ENCODE measurements around the gene ADSS1. TPM values are rescaled to one million over a fixed set of nuclear protein-coding genes. Genes with fewer than 3 reads are reported as not detected.

The ADSS1 gene
- total RNA-seq, 4 donors from 2014 or later, result 2.8 to 12.4 (median 9.0) TPM

DNA sequence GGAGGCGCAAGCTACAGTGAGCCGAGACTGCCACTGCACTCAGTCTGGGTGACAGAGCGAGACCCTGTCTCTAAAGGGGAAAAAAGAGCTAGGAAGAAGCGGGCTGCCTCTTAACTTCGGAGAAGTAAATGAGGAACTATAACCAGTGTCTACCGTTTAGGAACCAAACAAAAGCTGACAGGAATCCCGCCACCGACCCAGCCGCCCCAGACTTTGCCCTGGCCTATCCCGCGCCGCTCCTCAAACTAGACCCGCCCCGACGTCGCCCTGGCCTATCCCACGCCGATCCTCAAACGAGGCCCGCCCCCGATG lies 28.4 kb downstream of the ADSS1 start:
- H3K9me3 ChIP-seq, result no peaks in the 10 kb centered on the region
- peaks cover 54% of the 10 kb centered on the region for H3K4me1 ChIP-seq
- WGBS, result 1% methylated on average over 20 of the region's 21 CpGs

DNA sequence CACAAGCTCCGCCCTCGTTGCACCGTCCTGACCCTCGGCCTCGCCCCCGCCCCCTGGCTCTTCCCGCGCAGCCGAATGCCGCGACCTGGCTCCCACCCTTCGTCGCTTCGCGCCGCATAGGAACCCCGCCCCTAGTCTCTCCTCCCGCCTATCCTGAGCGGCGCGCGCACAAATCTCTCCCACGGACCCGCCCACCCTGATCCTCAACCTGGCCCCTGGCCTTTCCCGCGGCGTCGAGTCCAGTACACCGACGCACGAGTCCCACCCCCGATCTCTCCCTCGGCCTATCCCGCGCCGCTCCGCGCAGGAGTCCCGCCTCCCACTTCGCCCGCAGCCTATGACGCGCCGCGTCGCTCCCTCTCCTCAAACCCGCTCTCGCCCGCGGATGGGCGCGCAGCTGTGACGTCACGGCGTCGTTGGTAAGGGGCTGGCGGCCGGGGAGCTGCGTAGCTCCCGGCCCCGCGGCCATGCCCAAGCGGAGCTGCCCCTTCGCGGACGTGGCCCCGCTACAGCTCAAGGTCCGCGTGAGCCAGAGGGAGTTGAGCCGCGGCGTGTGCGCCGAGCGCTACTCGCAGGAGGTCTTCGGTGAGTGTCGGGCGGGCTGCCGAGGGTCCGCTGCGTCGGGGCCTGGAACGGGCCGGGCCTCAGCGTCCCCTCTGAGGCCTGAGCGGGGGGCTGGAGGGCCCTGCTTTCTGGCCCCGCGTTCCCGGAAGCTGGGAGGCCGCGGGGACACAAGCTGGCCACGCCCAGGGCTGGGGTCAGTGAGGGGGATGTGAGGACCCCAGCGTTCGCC lies 28.9 kb downstream of the ADSS1 start, which contains the start of gene SIVA1:
SIVA1 (plus strand) TSS at position 413 of the 793 bp plus-strand sequence; CDS start at position 468, 55 bp downstream.
- Histone ChIP-seq H3K36me3 (peaks cover 29% of the 10 kb centered on the region), H3K27ac (peak within 1 kb of the TSS; percentile 86)
- under 1% methylated on average over 54 of the region's 95 CpGs for WGBS

More for the DNA sequence above, 28.4 kb downstream of the ADSS1 start:
- peaks cover 23% of the 10 kb centered on the region for H3K36me3 ChIP-seq
- DNase-seq (ENCODE audit: low spot score in 2 of 2), result no peak
- H3K27ac ChIP-seq, result peak overlapping the region; percentile 73
- no peaks in the 10 kb centered on the region for H3K27me3 ChIP-seq
- no peak for TF ChIP-seq POLR2AphosphoS5 (IDR thresholded peaks at IDR 0.05)
- H3K4me3 ChIP-seq, result peak overlapping the region; percentile 89

DNA sequence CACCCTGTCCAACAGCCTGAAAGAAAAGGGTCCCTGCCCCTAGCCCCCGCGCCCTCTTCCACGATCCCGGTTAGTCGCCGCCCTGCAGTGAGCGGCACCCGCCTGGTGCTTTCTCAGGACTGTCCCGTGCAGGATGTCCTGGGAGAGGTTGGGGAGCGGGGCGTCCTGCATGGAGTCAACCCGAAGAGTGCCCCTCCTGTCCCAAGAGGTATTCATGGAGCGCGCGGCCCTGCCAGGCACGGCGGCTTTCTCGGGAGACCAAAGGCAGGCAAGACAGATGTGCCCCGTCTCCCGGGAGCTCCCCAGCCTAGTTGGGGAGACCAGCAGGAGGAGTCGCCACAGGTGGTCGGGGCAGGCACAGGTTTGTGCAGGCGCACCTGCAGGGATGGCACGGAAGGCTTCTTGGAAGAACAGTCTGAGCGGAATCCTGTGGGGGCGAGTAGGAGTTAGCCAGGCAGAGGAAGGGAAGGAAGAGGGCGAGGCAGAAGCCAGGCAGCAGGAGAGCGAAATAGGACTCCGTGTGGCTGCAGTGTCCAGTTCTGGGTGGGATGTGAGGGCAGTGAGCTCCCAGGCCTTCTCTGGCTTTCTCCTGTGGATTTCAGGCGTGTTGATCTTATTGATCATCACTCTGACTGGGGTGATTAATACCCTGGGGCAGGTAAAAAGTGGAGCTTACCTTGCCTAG lies 29.6 kb downstream of the ADSS1 start:
- 5% methylated on average over 12 of the region's 30 CpGs for WGBS
- Histone ChIP-seq H3K27me3 (no peaks in the 10 kb centered on the region), H3K36me3 (peaks cover 35% of the 10 kb centered on the region), H3K9me3 (no peaks in the 10 kb centered on the region), H3K4me1 (peaks cover 41% of the 10 kb centered on the region), H3K27ac (peak overlapping the region; percentile 86), H3K4me3 (peak overlapping the region; percentile 89)
- TF ChIP-seq POLR2A (IDR thresholded peaks at IDR 0.05) (no peak), EP300 (IDR thresholded peaks at IDR 0.05) (no peak), POLR2AphosphoS5 (IDR thresholded peaks at IDR 0.05) (no peak)
- TF ChIP-seq, protein P1, sequence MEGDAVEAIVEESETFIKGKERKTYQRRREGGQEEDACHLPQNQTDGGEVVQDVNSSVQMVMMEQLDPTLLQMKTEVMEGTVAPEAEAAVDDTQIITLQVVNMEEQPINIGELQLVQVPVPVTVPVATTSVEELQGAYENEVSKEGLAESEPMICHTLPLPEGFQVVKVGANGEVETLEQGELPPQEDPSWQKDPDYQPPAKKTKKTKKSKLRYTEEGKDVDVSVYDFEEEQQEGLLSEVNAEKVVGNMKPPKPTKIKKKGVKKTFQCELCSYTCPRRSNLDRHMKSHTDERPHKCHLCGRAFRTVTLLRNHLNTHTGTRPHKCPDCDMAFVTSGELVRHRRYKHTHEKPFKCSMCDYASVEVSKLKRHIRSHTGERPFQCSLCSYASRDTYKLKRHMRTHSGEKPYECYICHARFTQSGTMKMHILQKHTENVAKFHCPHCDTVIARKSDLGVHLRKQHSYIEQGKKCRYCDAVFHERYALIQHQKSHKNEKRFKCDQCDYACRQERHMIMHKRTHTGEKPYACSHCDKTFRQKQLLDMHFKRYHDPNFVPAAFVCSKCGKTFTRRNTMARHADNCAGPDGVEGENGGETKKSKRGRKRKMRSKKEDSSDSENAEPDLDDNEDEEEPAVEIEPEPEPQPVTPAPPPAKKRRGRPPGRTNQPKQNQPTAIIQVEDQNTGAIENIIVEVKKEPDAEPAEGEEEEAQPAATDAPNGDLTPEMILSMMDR (IDR thresholded peaks at IDR 0.05), result no peak
- no peak for DNase-seq (ENCODE audit: low spot score in 2 of 2)

More for the DNA sequence above, 28.9 kb downstream of the ADSS1 start, which contains the start of gene SIVA1:
- TF ChIP-seq EP300 (IDR thresholded peaks at IDR 0.05), result no peak
- TF ChIP-seq POLR2A (IDR thresholded peaks at IDR 0.05), result peak in 1 of 2 donors; percentile 86
- TF ChIP-seq POLR2AphosphoS5 (IDR thresholded peaks at IDR 0.05), result peak in 2 of 3 donors; percentile 77 to 88
- H3K27me3 ChIP-seq, result no peaks in the 10 kb centered on the region
- peaks cover 48% of the 10 kb centered on the region for H3K4me1 ChIP-seq
- peak; percentile 99 to 100 for DNase-seq (ENCODE audit: low spot score in 2 of 2)
- no peaks in the 10 kb centered on the region for H3K9me3 ChIP-seq
- H3K4me3 ChIP-seq, result peak within 1 kb of the TSS; percentile 89

DNA sequence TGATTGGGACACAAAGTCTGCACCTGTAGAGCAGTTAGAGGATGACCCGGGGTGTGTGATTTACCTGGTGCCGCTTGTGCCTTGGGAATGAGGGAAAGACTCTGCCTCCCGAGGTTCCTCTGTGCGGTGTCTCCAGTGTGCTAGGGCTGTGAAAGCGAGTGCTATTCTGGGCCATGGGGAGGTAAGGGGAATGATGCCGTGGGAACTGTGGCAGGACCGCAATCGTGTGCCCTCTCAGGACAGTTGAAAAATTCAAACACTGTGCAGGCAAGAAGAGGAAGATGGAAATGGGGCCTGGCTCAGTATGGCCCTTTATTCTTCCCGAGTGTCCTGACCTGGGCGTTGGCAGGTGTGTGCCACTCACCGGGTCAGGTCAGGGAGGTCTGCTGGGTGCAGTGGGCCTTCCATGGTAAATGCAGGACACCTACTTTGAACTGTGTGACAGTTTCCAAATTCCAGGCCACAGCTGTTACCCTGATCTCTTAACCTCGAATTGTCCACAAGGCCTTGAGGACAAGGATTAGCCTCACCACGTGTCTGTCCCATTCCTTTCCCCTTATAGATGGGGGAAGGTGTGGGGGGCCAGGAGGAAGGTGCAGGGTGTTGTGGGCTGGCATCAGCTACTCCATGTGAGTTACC lies 30.3 kb downstream of the ADSS1 start:
- Histone ChIP-seq H3K36me3 (peaks cover 41% of the 10 kb centered on the region), H3K9me3 (no peaks in the 10 kb centered on the region), H3K4me3 (peak overlapping the region; percentile 89), H3K4me1 (peaks cover 34% of the 10 kb centered on the region), H3K27me3 (no peaks in the 10 kb centered on the region), H3K27ac (no peak overlapping the region)
- no peak for DNase-seq (ENCODE audit: low spot score in 2 of 2)
- 63% methylated on average over 13 of the region's 13 CpGs for WGBS
- TF ChIP-seq POLR2AphosphoS5 (IDR thresholded peaks at IDR 0.05), result no peak
- TF ChIP-seq EP300 (IDR thresholded peaks at IDR 0.05), result no peak
- no peak for TF ChIP-seq POLR2A (IDR thresholded peaks at IDR 0.05)
- TF ChIP-seq, protein P1 (IDR thresholded peaks at IDR 0.05), result no peak

DNA sequence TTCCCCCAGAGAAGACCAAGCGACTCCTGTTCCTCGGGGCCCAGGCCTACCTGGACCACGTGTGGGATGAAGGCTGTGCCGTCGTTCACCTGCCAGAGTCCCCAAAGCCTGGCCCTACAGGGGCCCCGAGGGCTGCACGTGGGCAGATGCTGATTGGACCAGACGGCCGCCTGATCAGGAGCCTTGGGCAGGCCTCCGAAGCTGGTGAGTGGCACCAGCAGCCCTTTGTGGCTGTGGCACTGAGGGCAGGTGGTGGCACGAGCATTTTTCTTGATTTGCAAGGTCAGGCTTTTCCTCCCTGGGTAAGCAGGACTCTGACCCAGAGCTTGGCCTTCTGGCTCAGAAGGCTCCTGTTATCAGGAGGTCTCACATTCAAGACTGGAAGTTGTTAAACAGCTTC lies 31.6 kb downstream of the ADSS1 start:
- no peak for DNase-seq (ENCODE audit: low spot score in 2 of 2)
- Histone ChIP-seq H3K4me1 (peaks cover 29% of the 10 kb centered on the region), H3K4me3 (no peak overlapping the region), H3K36me3 (peaks cover 53% of the 10 kb centered on the region), H3K27ac (no peak overlapping the region), H3K9me3 (no peaks in the 10 kb centered on the region), H3K27me3 (no peaks in the 10 kb centered on the region)
- 93% methylated on average over 8 of the region's 11 CpGs for WGBS
- TF ChIP-seq POLR2A (IDR thresholded peaks at IDR 0.05), result no peak
- TF ChIP-seq POLR2AphosphoS5 (IDR thresholded peaks at IDR 0.05), result no peak
- TF ChIP-seq EP300 (IDR thresholded peaks at IDR 0.05), result no peak
- TF ChIP-seq, protein P1 (IDR thresholded peaks at IDR 0.05), result no peak

All from suprapubic skin (tissue), 4 donors.